GM06990 (cell line): ENCODE measurements around the gene MYB.

Experiments
- DNase-seq: peaks from one replicate; pipeline ENCODE4 v3.0.0-alpha.2; 2011; ENCODE audit not compliant: insufficient read length; ENCODE audit errors: extremely low read depth
- H3K27me3 ChIP-seq: replicated peaks from 2 replicates; pipeline ENCODE4 v1.6.0; 2011; ENCODE audit warnings: low read length; ENCODE audit not compliant: control insufficient read depth, insufficient read depth
- H3K36me3 ChIP-seq: 2 replicates; pipeline ENCODE4 v1.5.1; 2011; ENCODE audit warnings: low read length; ENCODE audit not compliant: control insufficient read depth, insufficient read depth
- H3K4me3 ChIP-seq: replicated peaks from 2 replicates; pipeline ENCODE4 v1.5.1; 2011; ENCODE audit warnings: low read depth, mild to moderate bottlenecking, control low read depth, low read length
- CTCF ChIP-seq: IDR thresholded peaks from 2 replicates; pipeline ENCODE4 v1.5.1; 2011; ENCODE audit warnings: low read length, control low read depth, mild to moderate bottlenecking, inconsistent platforms; ENCODE audit not compliant: insufficient read depth, poor library complexity, severe bottlenecking

The MYB gene

GRCh38 chr6:135217663-135218062 is 36.6 kb downstream of the MYB start:
- H3K4me3 ChIP-seq = no peak overlapping the region
- H3K36me3 ChIP-seq = peaks cover 13% of the 10 kb centered on the region
- H3K27me3 ChIP-seq = no peaks in the 10 kb centered on the region
- TF ChIP-seq CTCF = no peak
- no peak for DNase-seq

- H3K27me3 ChIP-seq = no peaks in the 10 kb centered on the region
- H3K36me3 ChIP-seq = peaks cover 13% of the 10 kb centered on the region
- H3K4me3 ChIP-seq = no peak overlapping the region
- TF ChIP-seq CTCF = no peak
- DNase-seq = no peak
Observed at GRCh38 chr6:135219346-135219745, 38.2 kb downstream of the MYB start.

GRCh38 chr6:135221042-135221441 is 39.9 kb downstream of the MYB start:
- DNase-seq = no peak
- Histone ChIP-seq H3K4me3 (no peak overlapping the region), H3K36me3 (peaks cover 13% of the 10 kb centered on the region), H3K27me3 (no peaks in the 10 kb centered on the region)
- no peak for TF ChIP-seq CTCF

- peaks cover 13% of the 10 kb centered on the region for H3K36me3 ChIP-seq
- no peak for DNase-seq
Observed at GRCh38 chr6:135221505-135221904, 40.4 kb downstream of the MYB start.

GRCh38 chr6:135222623-135223022 is 41.5 kb downstream of the MYB start:
- Histone ChIP-seq H3K36me3 (peaks cover 9% of the 10 kb centered on the region), H3K27me3 (no peaks in the 10 kb centered on the region), H3K4me3 (no peak overlapping the region)
- DNase-seq = no peak
- TF ChIP-seq CTCF = no peak

More at GRCh38 chr6:135221505-135221904, 40.4 kb downstream of the MYB start:
- Histone ChIP-seq H3K4me3 (no peak overlapping the region), H3K27me3 (no peaks in the 10 kb centered on the region)
- TF ChIP-seq CTCF = no peak

GRCh38 chr6:135224037-135224647 is 43.0 kb downstream of the MYB start:
- Histone ChIP-seq H3K4me3 (no peak overlapping the region), H3K36me3 (peaks cover 5% of the 10 kb centered on the region), H3K27me3 (no peaks in the 10 kb centered on the region)
- no peak for TF ChIP-seq CTCF
- DNase-seq = no peak
